HG03066 (cell line): Measurements from ENCODE around the gene ME3.
"Not testable (repeated sequence)": the region's sequence is repeated elsewhere in the genome, so short reads cannot be mapped to it uniquely, and the experiment has no call there.

Experiments used
- ATAC-seq: cut with Tn5 transposase; IDR thresholded peaks from one replicate; pipeline ENCODE4 v1.9.1; 2021; ENCODE audit warnings: low read depth; ENCODE audit not compliant: unreplicated experiment

Gene ME3

DNA sequence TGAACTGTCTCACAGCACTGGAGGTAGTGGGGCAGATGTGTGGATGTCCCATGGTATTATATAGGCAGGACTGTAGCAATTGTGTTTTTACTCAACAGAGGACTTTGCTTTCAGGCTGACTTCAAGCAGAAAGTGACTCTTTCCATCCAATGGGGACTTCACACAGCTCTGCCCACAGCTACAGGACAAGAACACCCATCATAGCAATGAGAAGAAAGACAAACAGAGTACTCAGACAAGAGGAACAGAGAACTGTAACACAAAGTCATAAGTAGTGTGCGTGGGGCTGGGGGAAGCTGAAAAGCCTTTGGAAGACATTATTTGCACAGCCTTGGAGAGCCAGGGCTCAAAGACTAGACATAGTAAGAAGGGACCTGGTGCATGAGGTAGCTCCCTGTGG, 227.4 kb downstream of the ME3 start:
- ATAC-seq = no peak

DNA sequence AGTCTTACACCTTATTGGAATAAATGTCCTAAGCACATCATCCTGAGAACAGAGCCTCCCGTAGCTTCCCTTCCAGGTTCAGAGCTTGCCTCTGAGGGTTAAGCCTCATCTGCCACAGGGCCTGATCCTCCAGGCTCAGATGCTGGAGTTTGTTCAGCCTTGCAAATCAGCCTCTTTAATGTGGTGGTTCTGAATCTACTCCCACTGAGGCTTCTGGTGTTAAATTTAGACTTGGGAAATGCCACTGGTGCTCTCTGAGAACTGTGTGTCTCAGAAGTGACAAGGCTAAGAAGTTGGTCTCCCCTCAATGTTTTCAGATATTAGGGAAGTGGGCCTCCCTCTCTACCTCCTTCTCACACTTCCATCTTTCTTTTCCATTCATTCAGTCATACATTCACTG, 229.0 kb downstream of the ME3 start:
- ATAC-seq = no peak

DNA sequence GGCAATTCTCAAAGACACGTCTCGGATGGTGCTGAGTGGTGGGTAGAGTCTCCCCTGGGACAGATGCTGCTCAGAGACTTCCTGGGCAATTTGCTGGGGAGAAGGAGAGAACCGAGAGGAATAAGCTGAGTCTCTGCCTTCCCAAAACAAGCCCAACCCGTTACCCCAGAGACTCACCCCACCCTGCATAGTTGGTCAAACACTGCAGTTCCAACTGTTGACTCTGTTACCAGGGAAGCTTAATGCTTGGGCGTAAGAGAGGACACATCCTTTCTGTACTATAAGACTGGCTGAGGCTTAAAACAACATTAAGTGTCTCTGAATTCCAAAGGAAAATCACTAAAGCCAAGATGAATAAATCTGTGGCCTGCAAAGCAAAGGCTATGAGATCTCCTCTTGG, 229.6 kb downstream of the ME3 start:
- ATAC-seq = no peak

DNA sequence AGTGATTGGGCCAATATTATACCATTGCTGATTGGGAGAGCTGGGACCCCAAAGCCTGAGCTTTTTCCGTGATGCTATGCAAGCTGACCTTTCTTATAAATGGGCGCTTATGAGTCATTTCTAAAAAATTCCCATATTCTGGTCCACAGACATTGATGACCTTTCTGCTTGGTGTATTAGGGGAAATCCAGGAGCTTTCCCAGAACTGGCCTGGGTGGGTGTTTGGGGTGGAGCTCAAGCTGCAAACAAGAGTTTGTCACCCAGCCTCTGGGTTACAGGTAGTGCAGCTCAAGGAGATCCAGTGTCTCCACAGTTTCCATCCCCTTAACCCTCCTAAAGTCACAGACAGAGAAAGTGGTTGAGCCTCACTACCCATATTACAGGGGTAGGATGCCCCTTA, 230.0 kb downstream of the ME3 start:
- no peak for ATAC-seq

DNA sequence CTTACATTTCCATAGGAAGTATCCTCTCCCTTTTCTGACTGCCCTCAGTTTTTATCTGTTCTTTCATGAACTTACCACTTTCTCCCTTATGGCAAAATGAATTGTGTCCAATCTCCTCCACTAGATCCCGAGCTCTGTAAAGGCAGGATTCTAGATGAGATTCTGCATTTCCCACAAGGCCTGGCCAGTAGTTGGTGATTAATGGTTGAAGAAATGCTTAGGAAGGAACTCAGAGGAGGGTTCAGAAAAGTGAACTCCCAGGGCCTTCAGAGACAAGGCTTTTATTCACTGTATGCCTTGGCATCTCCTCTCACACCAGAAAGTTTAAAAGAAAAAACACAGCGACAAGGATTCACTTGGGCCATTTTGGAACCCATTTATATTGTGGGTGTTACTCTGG, 231.6 kb downstream of the ME3 start:
- ATAC-seq = no peak

DNA sequence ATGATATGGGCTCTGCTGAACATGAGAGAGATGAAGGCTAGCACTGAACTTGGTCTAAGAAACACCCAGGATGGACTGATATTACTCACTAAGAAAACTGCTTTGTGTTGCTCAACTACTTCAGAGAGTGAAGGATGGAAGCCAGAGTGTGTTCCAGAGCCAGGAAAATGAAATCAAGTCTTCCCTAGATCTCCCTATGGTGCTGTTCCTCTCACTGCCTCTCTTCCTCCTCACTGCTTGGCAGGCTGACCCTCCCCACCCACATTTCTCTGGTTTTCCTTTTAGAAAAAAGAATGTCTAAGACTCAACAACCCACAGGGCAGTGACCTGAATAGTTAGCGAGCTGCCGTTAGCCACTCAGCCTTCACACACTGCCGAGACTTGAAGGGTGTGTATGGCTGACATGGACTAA, 232.1 kb downstream of the ME3 start:
- ATAC-seq = no peak

DNA sequence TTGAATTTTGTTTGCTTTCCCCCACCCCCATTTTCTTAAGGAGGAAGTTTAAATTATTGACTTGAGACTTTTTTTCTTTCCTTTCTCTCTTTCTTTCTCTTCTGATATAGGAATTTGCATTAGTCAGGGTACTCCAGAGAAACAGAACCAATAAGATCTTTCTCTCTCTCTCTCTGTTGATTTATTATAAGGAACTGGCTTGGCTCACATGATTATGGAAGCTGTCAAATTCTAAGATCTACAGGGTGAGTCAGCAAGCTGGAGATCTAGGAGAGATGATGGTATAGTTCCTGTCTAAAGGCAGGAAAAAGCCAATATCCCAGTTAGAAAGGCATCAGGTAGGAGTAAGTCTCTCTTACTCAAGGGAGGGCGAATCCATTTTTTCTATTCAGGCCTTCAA, 233.7 kb downstream of the ME3 start:
- ATAC-seq = no peak

DNA sequence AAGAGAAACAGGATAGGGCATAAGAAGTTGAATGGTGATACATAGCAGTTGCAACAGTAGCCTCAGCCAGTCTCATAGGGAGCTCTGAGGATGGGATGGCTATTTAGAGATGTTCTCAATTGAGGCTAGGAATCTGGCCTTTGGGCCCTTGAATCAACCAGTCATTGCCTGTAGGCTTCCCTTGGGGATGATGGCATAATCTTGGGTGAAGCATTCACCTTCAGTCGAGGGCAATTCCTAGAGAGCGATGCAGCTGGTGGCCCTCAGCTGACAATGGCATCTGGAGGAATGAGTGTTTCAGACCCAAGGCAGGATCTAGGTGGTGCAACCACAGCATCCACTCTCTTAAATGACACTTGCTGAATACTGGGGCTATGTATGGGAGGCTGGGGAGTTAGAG, 236.7 kb downstream of the ME3 start:
- ATAC-seq = no peak

DNA sequence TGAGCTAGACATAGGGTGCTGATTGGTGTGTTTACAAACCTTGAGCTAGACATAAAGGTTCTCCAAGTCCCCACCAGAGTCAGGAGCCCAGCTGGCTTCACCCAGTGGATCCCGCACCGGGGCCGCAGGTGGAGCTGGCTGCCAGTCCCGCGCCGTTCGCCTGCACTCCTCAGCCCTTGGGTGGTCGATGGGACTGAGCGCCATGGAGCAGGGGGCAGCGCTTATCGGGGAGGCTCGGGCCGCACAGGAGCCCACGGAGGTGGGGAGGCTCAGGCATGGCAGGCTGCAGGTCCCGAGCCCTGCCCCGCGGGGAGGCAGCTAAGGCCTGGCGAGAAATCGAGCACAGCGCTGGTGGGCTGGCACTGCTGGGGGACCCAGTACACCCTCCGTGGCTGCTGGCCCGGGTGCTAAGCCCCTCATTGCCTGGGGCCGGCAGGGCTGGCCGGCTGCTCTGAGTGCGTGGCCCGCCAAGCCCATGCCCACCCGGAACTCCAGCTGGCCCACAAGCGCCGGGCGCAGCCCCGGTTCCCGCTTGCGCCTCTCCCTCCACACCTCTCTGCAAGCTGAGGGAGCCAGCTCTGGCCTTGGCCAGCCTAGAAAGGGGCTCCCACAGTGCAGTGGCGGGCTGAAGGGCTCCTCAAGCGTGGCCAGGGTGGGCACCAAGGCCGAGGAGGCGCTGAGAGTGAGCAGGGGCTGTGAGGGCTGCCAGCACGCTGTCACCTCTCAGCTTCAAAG, 238.9 kb downstream of the ME3 start:
- ATAC-seq = not testable (repeated sequence)

DNA sequence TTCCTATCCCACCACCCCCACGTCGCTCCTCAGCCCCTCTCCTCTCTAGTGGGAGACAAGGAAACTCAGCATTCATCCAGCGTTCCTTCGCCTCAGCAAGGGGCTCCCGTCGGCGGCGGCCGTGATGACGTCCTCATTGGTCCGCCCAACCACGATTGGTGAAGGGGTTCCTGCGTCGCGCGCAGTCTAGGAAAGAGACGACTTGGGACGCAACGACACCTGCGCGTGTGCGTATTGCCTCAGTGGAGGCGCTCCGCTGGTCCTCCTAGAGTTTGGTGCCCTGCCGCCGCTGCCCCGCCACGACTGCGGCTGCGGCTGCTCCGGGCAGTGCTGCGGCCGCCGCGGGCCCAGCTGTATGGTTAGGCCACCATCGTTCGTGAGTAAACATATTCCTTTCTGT, 241.2 kb downstream of the ME3 start:
- ATAC-seq = no peak

DNA sequence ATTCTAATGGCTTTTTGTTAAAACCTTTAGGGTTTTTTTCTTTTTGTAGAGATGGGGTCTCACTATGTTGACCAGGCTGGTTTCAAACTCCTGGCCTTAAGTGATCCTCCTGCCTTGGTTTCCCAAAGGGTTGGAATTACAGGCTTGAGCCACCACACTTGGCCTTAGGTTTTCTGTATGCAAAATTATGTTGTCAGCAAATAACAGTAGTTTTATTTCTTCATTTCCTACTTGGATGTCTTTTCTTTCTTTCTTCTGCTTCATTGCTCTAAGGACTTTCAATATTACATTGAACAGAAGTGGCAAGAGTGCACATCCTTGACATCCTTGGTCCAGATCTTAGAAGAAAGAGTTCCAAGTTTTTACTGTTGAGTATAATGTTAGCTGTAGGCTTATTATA, 245.0 kb downstream of the ME3 start:
- no peak for ATAC-seq

DNA sequence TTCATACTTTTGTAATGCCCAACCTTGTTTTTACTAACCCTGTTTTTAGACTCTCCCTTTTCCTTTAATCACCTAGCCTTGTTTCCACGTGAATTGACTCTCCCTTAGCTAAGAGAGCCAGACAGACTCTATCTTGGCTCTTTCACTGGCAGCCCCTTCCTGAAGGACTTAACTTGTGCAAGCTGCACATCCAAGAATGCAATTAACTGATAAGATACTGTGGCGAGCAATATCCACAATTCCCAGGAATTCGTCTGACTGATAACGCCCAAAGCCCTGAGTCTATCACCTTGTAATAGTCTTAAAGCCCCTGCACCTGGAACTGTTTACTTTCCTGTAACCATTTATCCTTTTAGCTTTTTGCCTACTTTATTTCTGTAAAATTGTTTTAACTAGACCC, 248.9 kb downstream of the ME3 start:
- ATAC-seq = not testable (repeated sequence)

DNA sequence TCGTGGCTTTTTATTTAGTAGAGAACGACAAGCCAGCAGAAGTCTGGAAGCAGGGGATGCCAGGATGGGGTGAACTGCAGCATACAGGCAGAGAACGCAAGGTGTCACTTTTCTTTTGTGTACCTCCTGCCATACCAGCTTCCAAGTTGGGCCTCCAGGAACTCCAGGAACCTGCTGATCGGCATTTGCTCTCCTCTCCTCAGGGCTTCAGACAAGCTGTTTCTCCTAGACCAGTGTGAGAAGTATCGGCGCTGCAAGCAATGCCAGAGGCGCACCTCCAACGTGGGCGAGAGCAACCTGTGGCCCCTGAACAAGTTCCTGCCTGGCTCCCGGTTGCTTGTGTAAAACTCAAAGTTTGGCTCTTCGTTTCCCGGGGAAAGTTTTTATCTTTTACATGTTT, 250.0 kb downstream of the ME3 start:
- no peak for ATAC-seq

DNA sequence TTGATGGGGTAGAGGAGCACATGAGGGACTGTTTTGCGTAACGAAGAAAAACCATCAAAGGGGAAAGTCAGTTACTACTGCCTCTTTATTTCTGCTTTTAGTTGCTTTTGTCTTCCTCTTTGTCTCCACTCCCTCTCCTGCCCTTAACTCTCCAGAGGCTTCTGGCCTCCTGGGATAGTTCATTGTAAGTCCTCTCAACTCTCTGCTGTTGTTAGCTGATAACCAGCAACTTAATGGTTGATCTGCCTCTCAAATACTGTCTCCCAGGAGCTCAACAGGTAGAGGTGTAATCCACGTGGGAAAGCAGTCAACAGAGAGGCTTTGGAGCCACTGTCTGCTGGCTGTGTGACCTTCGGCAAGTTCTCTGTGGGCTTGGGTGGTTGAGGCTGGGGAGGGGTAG, 250.5 kb downstream of the ME3 start:
- no peak for ATAC-seq

DNA sequence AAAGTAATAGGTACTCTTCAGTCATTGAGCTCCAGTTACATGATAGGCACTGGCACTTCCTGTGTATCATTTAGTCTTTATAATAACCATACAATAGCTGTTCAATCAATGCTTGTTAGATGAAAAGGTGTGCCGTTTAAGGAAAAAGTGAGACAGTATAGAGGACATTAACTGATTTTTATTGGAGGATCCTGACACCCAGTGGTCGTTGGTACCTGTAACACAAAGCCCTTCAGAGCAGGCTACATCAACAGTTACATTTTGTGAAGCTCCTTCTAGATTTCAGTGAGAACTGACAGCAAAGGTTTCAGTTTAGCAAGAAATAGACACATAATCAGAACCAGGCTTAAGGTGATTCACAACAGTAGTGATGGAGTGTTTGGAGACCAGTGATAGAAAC, 253.5 kb downstream of the ME3 start:
- ATAC-seq = peak; percentile 54

DNA sequence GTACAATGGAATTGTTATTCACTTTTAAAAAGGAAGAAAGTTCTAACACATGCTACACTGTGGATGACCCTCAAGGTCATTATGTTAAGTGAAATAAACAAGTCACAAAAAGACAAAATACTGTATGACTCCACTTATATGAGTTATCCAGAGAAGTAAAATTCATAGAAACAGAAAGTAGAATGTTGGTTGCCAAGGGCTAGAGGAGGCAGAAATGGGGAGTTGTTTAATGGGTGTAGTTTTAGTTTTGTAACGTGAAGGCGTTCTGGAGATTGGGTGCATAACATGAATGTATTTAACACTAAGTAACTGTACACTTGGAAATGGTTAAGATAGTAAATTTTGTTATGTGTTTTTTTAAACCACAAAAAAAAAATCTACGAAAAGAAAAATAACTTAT, 253.9 kb downstream of the ME3 start:
- no peak for ATAC-seq

DNA sequence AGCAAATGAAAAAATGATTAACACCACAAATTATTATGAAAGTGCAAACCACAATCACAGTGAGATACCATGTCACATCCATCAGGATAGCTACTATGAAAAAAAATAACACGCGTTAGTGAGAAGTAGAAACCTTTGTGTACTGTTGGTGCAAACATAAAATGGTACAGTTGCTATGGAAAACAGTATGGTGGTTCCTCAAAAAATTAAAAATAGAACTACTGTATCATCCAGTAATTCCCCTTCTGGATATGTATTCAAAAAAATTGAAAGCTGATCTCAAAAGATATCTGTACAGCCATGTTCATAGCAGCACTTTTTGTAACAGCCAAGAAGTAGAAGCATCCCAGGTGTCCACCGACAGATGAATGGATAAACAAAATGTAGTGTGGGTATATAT, 254.3 kb downstream of the ME3 start:
- no peak for ATAC-seq

DNA sequence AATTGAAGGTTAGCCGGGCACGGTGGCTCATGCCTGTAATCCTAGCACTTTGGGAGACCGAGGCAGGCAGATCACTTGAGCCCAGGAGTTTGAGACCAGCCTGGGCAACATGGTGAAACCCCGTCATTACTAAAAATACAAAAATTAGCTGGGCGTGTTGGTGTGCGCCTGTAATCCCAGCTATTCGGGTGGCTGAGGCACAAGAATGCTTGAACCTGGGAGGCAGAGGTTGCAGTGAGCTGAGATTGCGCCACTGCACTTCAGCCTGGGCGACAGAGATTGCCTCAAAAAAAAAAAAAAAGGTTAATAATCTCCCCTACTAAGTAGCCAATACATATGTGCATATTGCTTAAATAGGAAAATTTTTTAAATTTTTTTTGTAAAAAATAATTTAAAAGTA, 255.5 kb downstream of the ME3 start:
- not testable (repeated sequence) for ATAC-seq

DNA sequence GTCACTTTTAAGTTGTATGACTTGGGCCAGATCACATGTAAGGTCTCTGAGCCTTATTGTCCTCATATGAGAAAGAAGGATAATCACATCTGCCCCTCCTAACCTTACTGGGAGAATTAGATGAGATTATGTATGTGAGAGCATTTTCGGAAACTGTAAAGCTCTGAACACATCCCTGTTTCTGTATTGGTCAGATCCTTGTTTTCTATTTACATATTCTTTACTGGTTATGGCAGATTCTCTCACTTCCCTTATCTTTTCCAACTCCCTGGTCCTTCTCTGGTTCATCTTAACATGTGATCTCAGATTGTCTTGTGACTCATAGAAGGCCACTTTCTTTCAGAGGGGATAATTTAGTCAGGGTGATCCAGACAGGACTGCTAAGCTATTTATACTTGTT, 255.9 kb downstream of the ME3 start:
- no peak for ATAC-seq

DNA sequence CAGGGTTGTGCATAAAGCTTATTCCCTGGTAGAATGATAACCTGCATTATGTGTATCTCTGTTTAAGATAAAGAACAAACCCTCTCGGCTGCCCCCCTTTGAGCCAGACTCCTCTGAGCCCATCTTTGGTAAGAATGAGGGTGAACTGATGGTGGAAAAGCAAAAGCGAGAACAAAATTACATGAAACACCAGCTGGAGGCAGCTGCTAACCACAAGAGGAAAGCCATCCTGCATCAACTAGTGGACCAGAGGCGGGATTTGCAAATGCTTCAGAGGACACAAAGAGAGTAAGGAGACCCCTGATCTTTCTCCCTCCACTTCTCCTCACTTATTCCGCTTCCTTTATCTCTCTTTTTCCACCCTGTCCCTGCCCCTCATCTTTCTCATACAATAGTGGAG, 257.4 kb downstream of the ME3 start:
- ATAC-seq = no peak

DNA sequence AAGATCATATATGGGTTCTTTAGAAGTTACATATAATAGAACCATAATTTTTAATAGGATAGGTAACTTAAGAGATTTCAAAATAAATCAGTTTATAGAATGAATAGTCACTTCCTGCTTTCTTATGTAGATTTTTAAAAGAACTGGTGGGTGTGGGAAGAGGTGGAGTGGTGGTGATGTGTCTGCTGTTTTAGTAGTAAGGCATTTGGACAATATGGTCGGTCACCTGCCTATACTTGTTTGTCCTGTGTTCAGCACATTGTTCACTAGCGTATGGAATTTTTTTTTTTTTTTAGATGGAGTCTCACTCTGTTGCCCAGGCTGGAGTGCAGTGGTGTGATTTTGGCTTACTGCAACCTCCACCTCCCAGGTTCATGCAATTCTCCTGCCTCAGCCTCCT, 258.4 kb downstream of the ME3 start:
- ATAC-seq = no peak

DNA sequence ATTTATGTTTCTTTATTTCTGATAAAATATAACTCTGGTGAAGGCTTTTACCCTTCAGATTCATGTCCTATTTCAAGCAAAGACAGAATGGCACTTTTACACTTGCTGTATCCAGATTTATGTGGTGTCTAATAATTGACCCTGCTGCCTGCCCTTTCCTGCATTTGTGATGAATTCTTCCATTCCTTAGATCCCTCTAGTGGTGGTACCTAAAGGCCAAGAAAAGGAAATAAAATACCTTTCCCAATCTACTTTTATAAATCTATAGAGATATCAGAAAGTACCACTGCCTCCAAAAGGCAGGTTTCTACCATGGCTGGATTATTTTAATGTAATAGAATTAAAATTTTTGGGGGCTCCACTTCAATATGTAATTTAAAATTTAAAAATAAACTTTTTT, 263.6 kb downstream of the ME3 start:
- ATAC-seq = no peak

DNA sequence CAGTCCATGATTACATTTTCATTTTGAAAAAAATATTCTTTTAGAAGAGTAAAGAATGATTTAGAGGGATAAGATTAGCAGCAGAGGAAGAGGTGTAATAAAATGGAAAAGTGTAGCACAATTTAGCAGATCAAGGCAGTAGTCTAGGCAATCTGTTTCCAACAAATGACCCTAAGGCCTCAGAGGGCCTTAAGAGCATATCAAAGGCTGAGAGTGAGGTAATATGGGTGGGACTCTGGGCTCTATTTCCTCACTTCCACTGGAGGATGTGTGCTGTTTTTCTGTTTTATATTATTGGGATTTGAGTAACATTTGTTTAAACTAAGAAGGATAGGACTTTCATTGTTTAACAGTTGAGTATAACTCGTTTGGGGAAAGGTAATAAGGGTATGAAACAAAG, 269.0 kb downstream of the ME3 start:
- ATAC-seq = no peak
